ENCODE data around the gene SLC35F6.

SLC35F6 gene

GRCh38 chr2:26764078-26764887 lies at the start of gene SLC35F6:
SLC35F6 (plus strand) TSS chr2:26764284; CDS start chr2:26764350, 66 bp downstream.
- H3K27me3 ChIP-seq (ENCODE audit: low read depth, low read length): no peaks in the 10 kb centered on the region
- H3K27ac ChIP-seq (ENCODE audit: low read length): peak within 1 kb of the TSS; percentile 91
- peaks cover 0 to 7% of the 10 kb centered on the region in 2 donors for H3K36me3 ChIP-seq (ENCODE audit: control insufficient read depth in 1 of 2, insufficient read depth in 2 of 2, low read length in 2 of 2)
- H3K9me3 ChIP-seq (ENCODE audit: control insufficient read depth in 1 of 2, low read length in 2 of 2): no peaks in the 10 kb centered on the region
- H3K4me1 ChIP-seq (ENCODE audit: control insufficient read depth in 1 of 2, insufficient read depth in 2 of 2, low read length in 2 of 2): peaks cover 5 to 17% of the 10 kb centered on the region in 2 donors
- peak within 1 kb of the TSS; percentile 96 to 98 for H3K4me3 ChIP-seq (ENCODE audit: low read depth in 1 of 2, low read length in 2 of 2)

GRCh38 chr2:26715528-26716270 lies 48.4 kb upstream of the SLC35F6 start:
- H3K27me3 ChIP-seq (ENCODE audit: low read depth, low read length): no peaks in the 10 kb centered on the region
- no peaks in the 10 kb centered on the region for H3K9me3 ChIP-seq (ENCODE audit: control insufficient read depth in 1 of 2, low read length in 2 of 2)
- peaks cover 1 to 52% of the 10 kb centered on the region in 2 donors for H3K4me1 ChIP-seq (ENCODE audit: control insufficient read depth in 1 of 2, insufficient read depth in 2 of 2, low read length in 2 of 2)
- no peak overlapping the region for H3K4me3 ChIP-seq (ENCODE audit: low read depth in 1 of 2, low read length in 2 of 2)
- H3K36me3 ChIP-seq (ENCODE audit: control insufficient read depth in 1 of 2, insufficient read depth in 2 of 2, low read length in 2 of 2): no peaks in the 10 kb centered on the region
- no peak overlapping the region for H3K27ac ChIP-seq (ENCODE audit: low read length)

- no peak overlapping the region for H3K4me3 ChIP-seq (ENCODE audit: low read depth in 1 of 2, low read length in 2 of 2)
Observed at GRCh38 chr2:26716340-26716739, 47.7 kb upstream of the SLC35F6 start.

GRCh38 chr2:26716769-26717168 lies 47.3 kb upstream of the SLC35F6 start:
- Histone ChIP-seq H3K4me1 (ENCODE audit: control insufficient read depth in 1 of 2, insufficient read depth in 2 of 2, low read length in 2 of 2) (peaks cover 12 to 52% of the 10 kb centered on the region in 2 donors), H3K9me3 (ENCODE audit: control insufficient read depth in 1 of 2, low read length in 2 of 2) (no peaks in the 10 kb centered on the region), H3K4me3 (ENCODE audit: low read depth in 1 of 2, low read length in 2 of 2) (no peak overlapping the region), H3K27me3 (ENCODE audit: low read depth, low read length) (no peaks in the 10 kb centered on the region), H3K27ac (ENCODE audit: low read length) (no peak overlapping the region), H3K36me3 (ENCODE audit: control insufficient read depth in 1 of 2, insufficient read depth in 2 of 2, low read length in 2 of 2) (no peaks in the 10 kb centered on the region)

More at GRCh38 chr2:26716340-26716739, 47.7 kb upstream of the SLC35F6 start:
- Histone ChIP-seq H3K27ac (ENCODE audit: low read length) (no peak overlapping the region), H3K9me3 (ENCODE audit: control insufficient read depth in 1 of 2, low read length in 2 of 2) (no peaks in the 10 kb centered on the region), H3K36me3 (ENCODE audit: control insufficient read depth in 1 of 2, insufficient read depth in 2 of 2, low read length in 2 of 2) (no peaks in the 10 kb centered on the region), H3K4me1 (ENCODE audit: control insufficient read depth in 1 of 2, insufficient read depth in 2 of 2, low read length in 2 of 2) (peaks cover 8 to 52% of the 10 kb centered on the region in 2 donors), H3K27me3 (ENCODE audit: low read depth, low read length) (no peaks in the 10 kb centered on the region)

- H3K36me3 ChIP-seq (ENCODE audit: control insufficient read depth in 1 of 2, insufficient read depth in 2 of 2, low read length in 2 of 2): no peaks in the 10 kb centered on the region
- H3K27ac ChIP-seq (ENCODE audit: low read length): no peak overlapping the region
- H3K9me3 ChIP-seq (ENCODE audit: control insufficient read depth in 1 of 2, low read length in 2 of 2): no peaks in the 10 kb centered on the region
- H3K27me3 ChIP-seq (ENCODE audit: low read depth, low read length): no peaks in the 10 kb centered on the region
- peaks cover 18 to 50% of the 10 kb centered on the region in 2 donors for H3K4me1 ChIP-seq (ENCODE audit: control insufficient read depth in 1 of 2, insufficient read depth in 2 of 2, low read length in 2 of 2)
- no peak overlapping the region for H3K4me3 ChIP-seq (ENCODE audit: low read depth in 1 of 2, low read length in 2 of 2)
Observed at GRCh38 chr2:26717362-26717761, 46.7 kb upstream of the SLC35F6 start.

GRCh38 chr2:26718949-26719686 lies 45.0 kb upstream of the SLC35F6 start:
- H3K9me3 ChIP-seq (ENCODE audit: control insufficient read depth in 1 of 2, low read length in 2 of 2): no peaks in the 10 kb centered on the region
- H3K27ac ChIP-seq (ENCODE audit: low read length): no peak overlapping the region
- H3K4me1 ChIP-seq (ENCODE audit: control insufficient read depth in 1 of 2, insufficient read depth in 2 of 2, low read length in 2 of 2): peaks cover 18 to 44% of the 10 kb centered on the region in 2 donors
- H3K27me3 ChIP-seq (ENCODE audit: low read depth, low read length): no peaks in the 10 kb centered on the region
- no peak overlapping the region for H3K4me3 ChIP-seq (ENCODE audit: low read depth in 1 of 2, low read length in 2 of 2)
- H3K36me3 ChIP-seq (ENCODE audit: control insufficient read depth in 1 of 2, insufficient read depth in 2 of 2, low read length in 2 of 2): no peaks in the 10 kb centered on the region

GRCh38 chr2:26720322-26721114 lies 43.6 kb upstream of the SLC35F6 start:
- H3K4me1 ChIP-seq (ENCODE audit: control insufficient read depth in 1 of 2, insufficient read depth in 2 of 2, low read length in 2 of 2): peaks cover 18 to 51% of the 10 kb centered on the region in 2 donors
- no peaks in the 10 kb centered on the region for H3K9me3 ChIP-seq (ENCODE audit: control insufficient read depth in 1 of 2, low read length in 2 of 2)
- H3K27ac ChIP-seq (ENCODE audit: low read length): peak overlapping the region; percentile 21
- H3K4me3 ChIP-seq (ENCODE audit: low read depth in 1 of 2, low read length in 2 of 2): no peak overlapping the region
- no peaks in the 10 kb centered on the region for H3K36me3 ChIP-seq (ENCODE audit: control insufficient read depth in 1 of 2, insufficient read depth in 2 of 2, low read length in 2 of 2)
- no peaks in the 10 kb centered on the region for H3K27me3 ChIP-seq (ENCODE audit: low read depth, low read length)

- Histone ChIP-seq H3K36me3 (ENCODE audit: control insufficient read depth in 1 of 2, insufficient read depth in 2 of 2, low read length in 2 of 2) (no peaks in the 10 kb centered on the region), H3K27me3 (ENCODE audit: low read depth, low read length) (no peaks in the 10 kb centered on the region), H3K4me3 (ENCODE audit: low read depth in 1 of 2, low read length in 2 of 2) (no peak overlapping the region), H3K27ac (ENCODE audit: low read length) (peak overlapping the region; percentile 21), H3K9me3 (ENCODE audit: control insufficient read depth in 1 of 2, low read length in 2 of 2) (no peaks in the 10 kb centered on the region), H3K4me1 (ENCODE audit: control insufficient read depth in 1 of 2, insufficient read depth in 2 of 2, low read length in 2 of 2) (peaks cover 18 to 53% of the 10 kb centered on the region in 2 donors)
Observed at GRCh38 chr2:26721115-26722032, 42.7 kb upstream of the SLC35F6 start.

GRCh38 chr2:26722328-26722727 lies 41.8 kb upstream of the SLC35F6 start:
- H3K36me3 ChIP-seq (ENCODE audit: control insufficient read depth in 1 of 2, insufficient read depth in 2 of 2, low read length in 2 of 2): no peaks in the 10 kb centered on the region
- H3K4me1 ChIP-seq (ENCODE audit: control insufficient read depth in 1 of 2, insufficient read depth in 2 of 2, low read length in 2 of 2): peaks cover 18 to 53% of the 10 kb centered on the region in 2 donors
- no peak overlapping the region for H3K4me3 ChIP-seq (ENCODE audit: low read depth in 1 of 2, low read length in 2 of 2)
- H3K27ac ChIP-seq (ENCODE audit: low read length): no peak overlapping the region
- H3K9me3 ChIP-seq (ENCODE audit: control insufficient read depth in 1 of 2, low read length in 2 of 2): no peaks in the 10 kb centered on the region
- no peaks in the 10 kb centered on the region for H3K27me3 ChIP-seq (ENCODE audit: low read depth, low read length)

- Histone ChIP-seq H3K9me3 (ENCODE audit: control insufficient read depth in 1 of 2, low read length in 2 of 2) (no peaks in the 10 kb centered on the region), H3K36me3 (ENCODE audit: control insufficient read depth in 1 of 2, insufficient read depth in 2 of 2, low read length in 2 of 2) (no peaks in the 10 kb centered on the region), H3K27ac (ENCODE audit: low read length) (peak overlapping the region; percentile 68), H3K27me3 (ENCODE audit: low read depth, low read length) (no peaks in the 10 kb centered on the region), H3K4me3 (ENCODE audit: low read depth in 1 of 2, low read length in 2 of 2) (no peak overlapping the region), H3K4me1 (ENCODE audit: control insufficient read depth in 1 of 2, insufficient read depth in 2 of 2, low read length in 2 of 2) (peaks cover 18 to 53% of the 10 kb centered on the region in 2 donors)
Observed at GRCh38 chr2:26722911-26723310, 41.2 kb upstream of the SLC35F6 start.

Measured in muscle layer of duodenum (tissue), 2 donors.